Activated CD4-positive, alpha-beta T cell treated with anti-CD3 and anti-CD28 coated beads, Interleukin-2, amount 10 ng/mL, durations not matched to agents 7 days and 5 days (primary cell): ENCODE results near the gene LAMP5. TPM values are rescaled to one million over a fixed set of nuclear protein-coding genes. Genes with fewer than 3 reads are reported as not detected.

Experiments
- CTCF ChIA-PET: fragments of 350-600 bp; sonication (Branson Sonifier 250); formaldehyde crosslinking; loops from one replicate; lab custom pipeline; 2021; ENCODE audit warnings: antibody characterized with exemption; lab: Charles Lee
- POLR2A ChIA-PET: fragments of 350-600 bp; sonication (Branson Sonifier 250); formaldehyde crosslinking; loops from one replicate; lab custom pipeline; 2021; ENCODE audit warnings: antibody characterized with exemption; lab: Charles Lee
- DNase-seq: peaks from one replicate; pipeline ENCODE4 v3.0.0-alpha.2; 2020
- H3K27ac Mint-ChIP-seq: one replicate; pipeline ENCODE4 v1.8.0; 2021; ENCODE audit warnings: mild to moderate bottlenecking, moderate library complexity, mixed read lengths
- H3K27me3 Mint-ChIP-seq: one replicate; pipeline ENCODE4 v1.8.0; 2021; ENCODE audit warnings: mixed read lengths
- H3K36me3 Mint-ChIP-seq: one replicate; pipeline ENCODE4 v1.8.0; 2021; ENCODE audit warnings: low read depth, mixed read lengths
- H3K4me1 Mint-ChIP-seq: one replicate; pipeline ENCODE4 v1.8.0; 2021; ENCODE audit warnings: mixed read lengths
- H3K4me3 Mint-ChIP-seq: one replicate; pipeline ENCODE4 v1.8.0; 2021; ENCODE audit warnings: mild to moderate bottlenecking, moderate library complexity, mixed read lengths
- H3K9me3 Mint-ChIP-seq: one replicate; pipeline ENCODE4 v1.8.0; 2021; ENCODE audit warnings: mixed read lengths
- total RNA-seq, 2 experiments: library from RNA; stranded (reverse); gene quantifications; one replicate each; pipeline ENCODE4 v1.2.3, GENCODE V29; 2021

LAMP5 gene
- total RNA-seq, 2 experiments from 2014 or later = not detected

DNA sequence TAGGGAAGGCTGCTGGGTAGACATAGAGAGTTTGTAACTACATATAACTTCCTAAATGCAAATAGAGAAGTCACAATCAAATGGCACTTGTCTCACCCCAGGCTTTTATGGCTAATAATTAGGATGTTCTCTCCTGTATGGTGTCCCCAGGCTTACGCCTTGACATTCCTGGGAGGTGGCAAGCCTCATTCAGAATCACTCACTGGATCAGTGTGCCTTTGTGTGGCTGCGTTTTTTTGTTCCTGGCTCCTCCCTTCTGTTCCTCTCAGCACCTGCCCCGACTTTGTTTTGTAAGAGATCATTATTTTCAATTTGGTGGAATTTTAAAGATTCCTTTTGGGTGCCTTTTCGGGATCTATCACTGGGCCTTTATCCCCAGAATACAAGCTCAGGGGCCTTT, 5.7 kb downstream of the LAMP5 start:
- no peaks in the 10 kb centered on the region for H3K4me1 Mint-ChIP-seq
- no peaks in the 10 kb centered on the region for H3K36me3 Mint-ChIP-seq
- ChIA-PET POLR2A (no interaction called here), CTCF (interaction anchor here (1.1 kb wide), 1 partner anchor 36 kb away, joined by 3 read pairs; no protein-coding TSS in a partner anchor)
- H3K27me3 Mint-ChIP-seq = peaks cover 37% of the 10 kb centered on the region
- DNase-seq = no peak
- no peaks in the 10 kb centered on the region for H3K9me3 Mint-ChIP-seq
- no peak overlapping the region for H3K27ac Mint-ChIP-seq
- H3K4me3 Mint-ChIP-seq = no peak overlapping the region

DNA sequence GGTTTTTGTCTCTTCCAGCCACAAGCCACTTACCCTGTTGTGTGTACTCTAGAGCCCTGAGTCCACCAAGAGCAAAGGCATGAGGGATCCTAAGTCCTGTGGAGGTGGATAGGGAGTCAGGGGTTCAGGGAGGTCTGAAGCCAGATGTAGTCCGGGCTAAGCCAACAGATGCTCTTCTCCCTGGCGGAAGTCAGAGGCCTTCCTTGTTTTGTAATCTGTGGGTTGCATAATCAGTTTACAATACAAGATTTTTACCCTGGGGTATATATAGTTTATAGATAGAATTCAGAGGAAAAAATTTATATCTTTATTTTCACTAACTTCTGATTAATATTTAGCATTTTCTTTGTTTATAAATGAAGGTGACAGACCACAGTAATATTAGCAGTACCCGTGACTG, 9.2 kb downstream of the LAMP5 start:
- DNase-seq = no peak
- Mint-ChIP-seq H3K36me3 (no peaks in the 10 kb centered on the region), H3K27me3 (peaks cover 3% of the 10 kb centered on the region), H3K9me3 (no peaks in the 10 kb centered on the region), H3K4me3 (no peak overlapping the region), H3K4me1 (no peaks in the 10 kb centered on the region), H3K27ac (no peak overlapping the region)
- CTCF ChIA-PET = no interaction called here
- POLR2A ChIA-PET = no interaction called here

DNA sequence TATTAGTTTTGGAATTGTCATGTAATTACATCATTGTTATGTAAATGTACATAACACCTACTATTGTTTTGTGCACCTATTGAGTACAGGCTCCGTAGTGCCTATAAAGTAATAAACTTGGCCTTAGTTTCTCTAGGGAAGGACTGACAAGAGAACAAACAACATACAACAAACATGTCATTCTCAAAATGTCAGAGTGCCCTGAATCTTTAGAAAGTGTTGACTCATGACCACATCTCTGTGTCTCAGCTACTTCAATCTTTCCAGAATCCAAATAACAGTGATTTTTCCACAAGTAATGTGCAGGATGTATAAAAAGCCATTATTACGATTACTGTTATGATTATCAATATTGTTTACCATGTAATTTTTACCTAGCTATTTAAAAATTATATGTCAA, 17.2 kb downstream of the LAMP5 start:
- no peaks in the 10 kb centered on the region for H3K4me1 Mint-ChIP-seq
- H3K4me3 Mint-ChIP-seq = no peak overlapping the region
- H3K27me3 Mint-ChIP-seq = no peaks in the 10 kb centered on the region
- ChIA-PET CTCF (no interaction called here), POLR2A (no interaction called here)
- no peak for DNase-seq
- H3K36me3 Mint-ChIP-seq = no peaks in the 10 kb centered on the region
- no peaks in the 10 kb centered on the region for H3K9me3 Mint-ChIP-seq
- H3K27ac Mint-ChIP-seq = no peak overlapping the region

DNA sequence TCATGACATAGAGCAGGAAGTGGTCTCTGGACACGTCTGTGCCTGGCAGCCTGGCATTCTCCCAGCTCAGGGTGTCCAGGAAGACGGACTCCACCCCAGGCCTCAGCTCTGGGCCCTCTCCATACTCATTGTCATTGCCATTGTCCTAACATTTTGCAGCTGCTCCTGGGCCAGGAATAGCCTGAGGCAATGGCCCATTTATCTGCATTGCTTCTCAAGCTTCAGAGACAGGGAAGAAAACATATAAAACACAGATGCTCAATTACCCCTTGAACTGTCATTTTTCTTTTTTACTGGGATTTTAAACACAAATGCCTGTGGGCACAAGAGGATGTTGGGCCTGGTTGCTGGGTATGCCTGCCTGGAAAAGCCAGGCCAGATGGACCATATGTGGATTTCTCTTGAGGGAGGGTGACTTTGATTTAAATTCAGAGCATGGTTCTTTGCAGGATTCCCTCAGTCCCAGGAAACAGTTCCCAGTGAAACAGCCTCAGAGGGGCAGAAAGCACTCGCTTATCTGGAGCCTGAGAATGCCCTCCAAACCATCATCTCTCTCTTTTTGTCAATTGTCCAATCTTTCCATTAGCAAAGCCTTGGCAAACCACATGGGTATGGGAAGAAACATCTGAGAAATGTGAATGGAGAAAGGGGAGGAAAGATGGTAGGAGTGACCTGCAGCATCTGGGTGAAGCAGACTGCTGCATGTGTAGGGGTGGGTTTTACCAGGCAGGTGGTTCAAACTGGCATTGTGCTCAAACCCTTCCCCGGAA, 17.9 kb downstream of the LAMP5 start:
- ChIA-PET CTCF (no interaction called here), POLR2A (no interaction called here)

DNA sequence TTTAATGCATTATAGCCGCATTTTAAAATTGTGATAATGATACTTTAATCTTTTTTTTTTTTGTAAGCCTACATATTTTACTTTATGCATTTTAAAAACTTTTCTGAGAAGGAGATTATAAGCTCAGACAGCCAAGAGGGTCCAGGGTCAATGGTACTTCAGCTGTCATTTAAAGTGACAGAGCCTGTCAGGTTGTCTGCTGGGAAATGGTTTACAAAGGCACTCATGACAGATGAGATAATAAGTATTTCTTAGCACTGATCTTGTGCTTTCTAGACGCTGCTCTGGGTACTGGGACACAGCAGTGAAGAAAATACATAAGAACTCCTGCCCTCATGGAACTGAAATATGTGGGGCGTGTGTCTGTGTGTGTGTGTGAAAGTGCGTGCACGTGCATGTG, 19.6 kb downstream of the LAMP5 start:
- no peak overlapping the region for H3K27ac Mint-ChIP-seq
- DNase-seq = no peak
- H3K4me3 Mint-ChIP-seq = no peak overlapping the region
- no peaks in the 10 kb centered on the region for H3K27me3 Mint-ChIP-seq
- CTCF ChIA-PET = no interaction called here
- no peaks in the 10 kb centered on the region for H3K36me3 Mint-ChIP-seq
- POLR2A ChIA-PET = no interaction called here
- H3K4me1 Mint-ChIP-seq = no peaks in the 10 kb centered on the region
- no peaks in the 10 kb centered on the region for H3K9me3 Mint-ChIP-seq

More for the DNA sequence above, 17.9 kb downstream of the LAMP5 start:
- Mint-ChIP-seq H3K4me3 (no peak overlapping the region), H3K27ac (no peak overlapping the region), H3K4me1 (no peaks in the 10 kb centered on the region), H3K27me3 (no peaks in the 10 kb centered on the region), H3K9me3 (no peaks in the 10 kb centered on the region), H3K36me3 (no peaks in the 10 kb centered on the region)
- DNase-seq = no peak

DNA sequence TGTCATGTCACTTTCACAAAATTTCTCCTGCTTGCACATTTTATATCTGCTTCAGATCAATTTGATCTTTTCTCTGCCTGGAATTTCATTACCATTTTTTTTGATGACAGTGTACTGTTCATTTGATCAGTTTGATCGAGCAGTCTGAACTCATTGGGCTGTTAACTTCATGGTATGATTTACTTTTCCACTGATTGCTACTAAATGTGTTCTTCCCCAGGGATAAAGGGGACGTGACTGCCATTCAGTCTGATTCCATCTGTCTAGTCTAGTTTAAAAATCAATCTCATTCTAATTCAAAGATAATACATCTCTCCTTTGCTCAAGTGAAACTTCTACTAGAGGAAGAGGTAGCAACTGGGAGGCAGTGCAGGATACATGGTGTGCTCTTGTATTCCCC, 21.1 kb downstream of the LAMP5 start:
- Mint-ChIP-seq H3K27ac (no peak overlapping the region), H3K27me3 (no peaks in the 10 kb centered on the region), H3K4me3 (no peak overlapping the region), H3K4me1 (no peaks in the 10 kb centered on the region), H3K36me3 (no peaks in the 10 kb centered on the region), H3K9me3 (no peaks in the 10 kb centered on the region)
- POLR2A ChIA-PET = no interaction called here
- DNase-seq = no peak
- CTCF ChIA-PET = no interaction called here

DNA sequence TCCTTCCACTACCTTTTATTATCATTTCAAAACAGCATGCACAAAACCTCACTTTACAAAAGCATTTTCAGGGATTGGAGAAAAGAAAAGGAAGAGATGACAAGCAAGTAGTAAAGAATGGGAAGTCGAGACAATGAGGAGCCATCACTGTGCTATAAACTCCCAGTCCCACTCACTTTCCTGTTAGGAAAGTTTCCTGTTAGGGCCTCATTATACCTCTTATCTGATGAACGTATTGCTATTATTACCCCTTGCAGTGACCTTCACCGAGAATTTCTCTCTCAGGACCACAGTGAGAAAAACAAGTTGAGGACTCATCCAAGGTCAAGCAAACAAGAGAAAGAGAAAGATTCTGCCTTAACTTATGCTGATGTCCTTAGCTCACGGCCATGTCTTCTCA, 28.8 kb downstream of the LAMP5 start:
- no peaks in the 10 kb centered on the region for H3K4me1 Mint-ChIP-seq

DNA sequence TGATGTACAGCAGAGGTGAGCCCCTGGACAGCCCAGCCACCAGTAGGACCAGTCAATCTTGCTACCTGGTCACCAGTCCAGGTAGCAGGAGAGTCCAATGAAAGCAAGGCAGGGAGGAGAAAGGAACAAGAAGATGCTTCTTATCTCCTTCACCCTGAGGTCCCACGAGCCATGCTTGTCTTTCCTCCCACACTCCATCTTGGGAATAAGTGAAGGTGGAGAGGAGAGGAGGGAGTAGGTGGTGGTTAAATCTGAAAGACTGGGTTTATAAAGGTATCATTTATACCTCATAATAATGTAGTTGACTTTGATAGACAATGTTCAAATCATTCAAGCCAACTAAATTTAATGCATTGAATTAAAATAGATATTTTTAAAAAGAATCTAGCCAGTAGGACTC, 35.9 kb downstream of the LAMP5 start:
- no peak overlapping the region for H3K27ac Mint-ChIP-seq
- no peak for DNase-seq
- no peaks in the 10 kb centered on the region for H3K9me3 Mint-ChIP-seq
- no peaks in the 10 kb centered on the region for H3K27me3 Mint-ChIP-seq
- CTCF ChIA-PET = no interaction called here
- no peak overlapping the region for H3K4me3 Mint-ChIP-seq
- no peaks in the 10 kb centered on the region for H3K4me1 Mint-ChIP-seq
- POLR2A ChIA-PET = no interaction called here
- no peaks in the 10 kb centered on the region for H3K36me3 Mint-ChIP-seq

More for the DNA sequence above, 28.8 kb downstream of the LAMP5 start:
- no peaks in the 10 kb centered on the region for H3K9me3 Mint-ChIP-seq
- no peaks in the 10 kb centered on the region for H3K27me3 Mint-ChIP-seq
- no peak overlapping the region for H3K4me3 Mint-ChIP-seq
- ChIA-PET POLR2A (no interaction called here), CTCF (no interaction called here)
- no peak overlapping the region for H3K27ac Mint-ChIP-seq
- DNase-seq = no peak
- no peaks in the 10 kb centered on the region for H3K36me3 Mint-ChIP-seq

DNA sequence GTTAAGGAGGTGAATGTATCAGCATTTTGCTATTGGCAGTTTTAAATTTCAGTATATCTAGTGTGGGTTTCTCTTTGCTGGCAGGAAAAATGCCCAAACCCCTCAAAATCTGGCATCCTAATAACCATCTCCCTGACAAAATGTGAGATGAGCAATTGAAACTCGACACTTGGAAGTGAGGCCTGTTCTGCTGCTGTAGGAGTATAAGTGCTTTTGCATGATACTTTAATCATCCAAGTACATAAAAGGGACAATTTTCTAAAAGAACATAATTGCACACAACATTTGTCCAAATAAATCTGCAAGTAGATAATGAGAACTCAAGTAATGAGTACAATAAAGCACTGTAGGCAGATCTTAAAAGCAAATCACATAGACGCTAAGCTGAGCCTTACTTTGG, 36.5 kb downstream of the LAMP5 start:
- POLR2A ChIA-PET = no interaction called here
- CTCF ChIA-PET = no interaction called here
- H3K27ac Mint-ChIP-seq = no peak overlapping the region
- no peaks in the 10 kb centered on the region for H3K27me3 Mint-ChIP-seq
- no peak for DNase-seq
- H3K9me3 Mint-ChIP-seq = no peaks in the 10 kb centered on the region
- no peak overlapping the region for H3K4me3 Mint-ChIP-seq
- no peaks in the 10 kb centered on the region for H3K4me1 Mint-ChIP-seq
- H3K36me3 Mint-ChIP-seq = no peaks in the 10 kb centered on the region

DNA sequence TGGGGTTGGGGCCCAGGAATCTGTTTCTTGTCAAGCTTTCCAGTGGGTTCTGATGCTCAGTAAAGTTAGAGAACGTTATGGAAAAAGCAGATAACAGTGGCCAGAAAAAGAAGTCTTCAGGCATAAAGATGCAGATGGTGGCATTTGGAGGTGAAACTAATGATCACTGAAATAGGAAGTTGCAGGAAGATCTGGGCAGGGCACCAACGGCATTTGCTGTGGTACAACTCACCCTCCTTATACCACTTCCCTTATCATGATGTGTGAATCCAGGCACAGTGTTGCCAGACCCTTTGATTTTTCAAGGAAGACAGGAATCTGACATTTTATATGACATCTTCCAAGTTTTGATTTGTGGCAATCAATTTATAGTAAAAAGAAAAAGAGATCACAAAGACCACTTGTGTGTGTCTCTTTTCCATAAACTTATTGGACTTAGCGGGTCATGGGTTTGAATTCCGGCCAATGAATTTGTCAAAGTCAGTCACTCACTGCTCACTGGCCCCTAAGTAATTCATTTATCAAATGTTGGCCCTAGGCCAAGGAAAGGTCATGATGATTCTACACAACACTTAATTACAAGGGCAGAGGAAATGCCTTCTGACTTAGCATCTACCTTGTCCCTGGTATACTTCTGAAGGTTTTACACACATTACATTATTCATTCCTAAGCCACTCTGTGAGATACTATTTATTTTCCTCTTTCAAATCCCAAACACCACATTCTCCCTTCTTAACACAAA, 37.6 kb downstream of the LAMP5 start:
- ChIA-PET CTCF (no interaction called here), POLR2A (no interaction called here)
- H3K4me3 Mint-ChIP-seq = no peak overlapping the region
- H3K4me1 Mint-ChIP-seq = no peaks in the 10 kb centered on the region
- DNase-seq = no peak
- H3K9me3 Mint-ChIP-seq = no peaks in the 10 kb centered on the region
- H3K27ac Mint-ChIP-seq = no peak overlapping the region
- H3K27me3 Mint-ChIP-seq = no peaks in the 10 kb centered on the region
- H3K36me3 Mint-ChIP-seq = no peaks in the 10 kb centered on the region

DNA sequence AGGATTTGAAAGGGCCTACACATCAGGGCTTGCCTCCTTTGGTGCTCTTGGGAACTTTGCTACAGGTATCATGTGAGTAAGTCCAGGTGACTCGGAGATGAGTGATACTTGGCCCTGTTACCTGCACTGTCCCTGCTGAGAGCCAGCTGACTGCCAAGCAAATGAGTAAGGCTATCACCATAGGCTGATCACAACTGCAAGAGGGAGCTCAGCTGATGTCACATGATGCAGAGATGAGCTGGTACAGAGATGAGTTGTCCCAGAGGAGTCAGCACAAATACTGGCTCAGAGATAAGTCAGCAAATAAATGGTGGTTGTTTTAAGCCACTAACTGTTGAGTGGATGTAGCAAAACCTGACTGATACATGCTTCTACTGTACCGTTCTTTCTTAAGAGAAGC, 41.4 kb downstream of the LAMP5 start:
- Mint-ChIP-seq H3K36me3 (no peaks in the 10 kb centered on the region), H3K9me3 (no peaks in the 10 kb centered on the region), H3K27me3 (no peaks in the 10 kb centered on the region), H3K27ac (no peak overlapping the region), H3K4me1 (no peaks in the 10 kb centered on the region), H3K4me3 (no peak overlapping the region)
- POLR2A ChIA-PET = no interaction called here
- CTCF ChIA-PET = interaction anchor here (1.3 kb wide), 1 partner anchor 36 kb away, joined by 3 read pairs; no protein-coding TSS in a partner anchor
- DNase-seq = no peak

DNA sequence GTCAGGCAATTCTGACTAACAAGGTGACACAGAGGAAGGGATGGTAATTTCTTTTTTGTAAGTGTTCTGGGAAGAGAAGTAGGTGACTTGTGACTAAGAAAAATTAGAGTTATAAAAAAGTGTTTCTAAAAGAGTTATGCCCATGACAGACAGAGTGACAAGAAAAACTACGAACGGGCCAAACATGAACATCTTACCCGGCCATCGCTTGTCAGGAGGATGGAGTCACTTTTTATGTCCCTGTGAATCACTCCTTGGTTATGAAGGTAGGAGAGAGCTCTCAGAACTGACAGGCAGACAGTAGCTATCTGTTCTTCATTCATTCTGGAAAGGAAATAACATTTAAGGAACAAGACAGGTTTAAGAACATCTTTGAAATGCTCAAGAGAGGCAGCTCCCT, 43.0 kb downstream of the LAMP5 start:
- ChIA-PET POLR2A (no interaction called here), CTCF (no interaction called here)
- no peaks in the 10 kb centered on the region for H3K4me1 Mint-ChIP-seq
- no peak for DNase-seq
- no peaks in the 10 kb centered on the region for H3K36me3 Mint-ChIP-seq
- H3K27me3 Mint-ChIP-seq = no peaks in the 10 kb centered on the region
- no peak overlapping the region for H3K27ac Mint-ChIP-seq
- H3K4me3 Mint-ChIP-seq = no peak overlapping the region
- H3K9me3 Mint-ChIP-seq = no peaks in the 10 kb centered on the region

DNA sequence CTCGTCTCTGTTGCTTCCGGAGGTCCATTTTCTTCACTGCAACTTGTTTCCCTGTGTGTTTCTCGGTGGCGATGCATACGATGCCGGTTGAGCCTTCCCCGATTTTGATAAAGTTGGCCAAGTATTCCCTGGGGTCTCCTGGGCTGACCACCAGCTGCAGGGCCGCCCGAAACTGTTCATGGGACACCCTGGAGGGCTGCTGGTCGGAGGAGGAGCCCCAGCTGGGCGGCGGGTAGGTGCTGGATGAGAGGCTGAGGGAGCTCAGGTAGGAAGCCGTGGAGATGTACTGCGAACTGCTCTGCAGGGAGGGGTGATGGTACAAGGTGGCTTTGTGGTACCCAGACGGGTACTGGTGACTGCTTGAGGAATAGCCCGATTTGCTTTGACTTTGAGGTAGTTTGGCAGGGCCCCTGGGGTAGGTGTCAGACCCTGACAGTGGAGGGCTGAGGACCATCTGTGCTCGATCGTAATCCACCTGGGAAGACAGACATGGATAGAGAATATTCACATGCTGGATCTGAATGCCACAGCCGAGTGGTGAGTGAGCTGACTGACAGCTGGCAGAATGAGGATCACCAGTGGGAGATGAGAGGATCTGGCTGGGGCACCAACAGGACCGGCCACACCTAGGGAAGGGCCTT, 51.6 kb downstream of the LAMP5 start:
- CTCF ChIA-PET = no interaction called here
- DNase-seq = no peak
- Mint-ChIP-seq H3K36me3 (no peaks in the 10 kb centered on the region), H3K27me3 (no peaks in the 10 kb centered on the region), H3K9me3 (no peaks in the 10 kb centered on the region), H3K27ac (no peak overlapping the region), H3K4me3 (no peak overlapping the region), H3K4me1 (no peaks in the 10 kb centered on the region)
- POLR2A ChIA-PET = no interaction called here
